SH-SY5Y (cell line): ENCODE results near the gene ECEL1.
A peak's percentile ranks its signal among the peaks of the same experiment; 100 is the strongest.

Experiments
- GATA2 ChIP-seq: IDR thresholded peaks from 2 replicates; pipeline ENCODE4 v1.6.1; 2011; ENCODE audit warnings: mild to moderate bottlenecking, low read depth, low read length
- GATA3 ChIP-seq: IDR thresholded peaks from 2 replicates; pipeline ENCODE4 v1.6.1; 2011; ENCODE audit warnings: low read depth, mild to moderate bottlenecking, low read length, moderate library complexity

The ECEL1 gene

GRCh38 chr2:232487385-232488096 lies at the start of gene ECEL1:
TSS of gene ECEL1 (minus strand) at chr2:232487834. CDS start at chr2:232486653, 1,181 bp downstream.
- TF ChIP-seq GATA3, result no peak

GRCh38 chr2:232537079-232537478 lies 49.4 kb upstream of the ECEL1 start:
- no peak for TF ChIP-seq GATA2
- no peak for TF ChIP-seq GATA3

GRCh38 chr2:232535761-232536530 lies 48.3 kb upstream of the ECEL1 start:
- no peak for TF ChIP-seq GATA2
- no peak for TF ChIP-seq GATA3

- TF ChIP-seq GATA2, result no peak
- TF ChIP-seq GATA3, result no peak
Observed at GRCh38 chr2:232534940-232535651, 47.5 kb upstream of the ECEL1 start.

- no peak for TF ChIP-seq GATA2
- no peak for TF ChIP-seq GATA3
Observed at GRCh38 chr2:232533944-232534710, 46.5 kb upstream of the ECEL1 start.

GRCh38 chr2:232532419-232532818 lies 44.8 kb upstream of the ECEL1 start:
- TF ChIP-seq GATA2, result no peak
- TF ChIP-seq GATA3, result no peak

GRCh38 chr2:232530626-232531260 lies 43.1 kb upstream of the ECEL1 start:
- TF ChIP-seq GATA3 (no peak), GATA2 (no peak)

- no peak for TF ChIP-seq GATA2
- no peak for TF ChIP-seq GATA3
Observed at GRCh38 chr2:232529806-232530547, 42.3 kb upstream of the ECEL1 start.

- no peak for TF ChIP-seq GATA2
- no peak for TF ChIP-seq GATA3
Observed at GRCh38 chr2:232528746-232529460, 41.3 kb upstream of the ECEL1 start.

GRCh38 chr2:232527905-232528470 lies 40.4 kb upstream of the ECEL1 start:
- TF ChIP-seq GATA3, result no peak
- no peak for TF ChIP-seq GATA2

GRCh38 chr2:232526372-232526941 lies 38.8 kb upstream of the ECEL1 start:
- TF ChIP-seq GATA2, result no peak
- TF ChIP-seq GATA3, result no peak

GRCh38 chr2:232525791-232526371 lies 38.2 kb upstream of the ECEL1 start, which contains the start of gene CHRND:
TSS of gene CHRND (plus strand) at chr2:232526160. CDS start at chr2:232526216, 56 bp downstream.
- TF ChIP-seq GATA2 (peak; percentile 31; the same call in 1 of the 2 replicates), GATA3 (no peak)
